Neural progenitor cell (in vitro differentiated cells): ENCODE results near the gene ATOSB. TPM values are rescaled to one million over a fixed set of nuclear protein-coding genes. Genes with fewer than 3 reads are reported as not detected.

Source experiments
- DNase-seq: peaks from one replicate; pipeline ENCODE4 v3.0.0-alpha.2; 2016; ENCODE audit warnings: low spot score
- H2AFZ ChIP-seq: fragments of 200-600 bp; sonication (generic); replicated peaks from 2 replicates; pipeline ENCODE4 v1.6.1; 2016; ENCODE audit warnings: antibody characterized with exemption
- H3F3A ChIP-seq: fragments of 200-600 bp; sonication (generic); 2 replicates; pipeline ENCODE4 v1.6.1; 2016; ENCODE audit warnings: antibody characterized with exemption, low read depth
- H3K27ac ChIP-seq: fragments of 200-600 bp; sonication (generic); 2 replicates; pipeline ENCODE4 v1.5.1; 2016; ENCODE audit warnings: mild to moderate bottlenecking
- H3K27me3 ChIP-seq: fragments of 200-600 bp; sonication (generic); 2 replicates; pipeline ENCODE4 v1.6.1; 2016; ENCODE audit warnings: mild to moderate bottlenecking, moderate library complexity
- H3K36me3 ChIP-seq: fragments of 200-600 bp; sonication (generic); 2 replicates; pipeline ENCODE4 v1.5.1; 2016
- H3K4me1 ChIP-seq: fragments of 200-600 bp; sonication (generic); 2 replicates; pipeline ENCODE4 v1.6.1; 2016; ENCODE audit warnings: mixed run types
- H3K4me2 ChIP-seq: fragments of 200-600 bp; sonication (generic); 2 replicates; pipeline ENCODE4 v1.6.1; 2016
- H3K4me3 ChIP-seq: fragments of 200-600 bp; sonication (generic); 2 replicates; pipeline ENCODE4 v1.5.1; 2016
- H3K79me2 ChIP-seq: fragments of 200-600 bp; sonication (generic); 2 replicates; pipeline ENCODE4 v1.6.1; 2016; ENCODE audit warnings: low read depth
- H3K9ac ChIP-seq: fragments of 200-600 bp; sonication (generic); 2 replicates; pipeline ENCODE4 v1.6.1; 2016
- H3K9me3 ChIP-seq: fragments of 200-600 bp; sonication (generic); 2 replicates; pipeline ENCODE4 v1.5.1; 2016; ENCODE audit warnings: low read depth
- H4K20me1 ChIP-seq: fragments of 200-600 bp; sonication (generic); 2 replicates; pipeline ENCODE4 v1.6.1; 2016; ENCODE audit warnings: low read depth
- H3K27ac Mint-ChIP-seq: 3 replicates; pipeline ENCODE4 v1.8.0; 2021; ENCODE audit warnings: mixed read lengths
- H3K27me3 Mint-ChIP-seq: 2 replicates; pipeline ENCODE4 v1.8.0; 2022; ENCODE audit warnings: low read depth, mild to moderate bottlenecking, inconsistent platforms, moderate library complexity, mixed read lengths; ENCODE audit not compliant: insufficient read depth
- H3K36me3 Mint-ChIP-seq: 3 replicates; pipeline ENCODE4 v1.8.0; 2021; ENCODE audit warnings: mixed read lengths
- H3K4me1 Mint-ChIP-seq: 3 replicates; pipeline ENCODE4 v1.8.0; 2021; ENCODE audit warnings: mixed read lengths
- H3K4me3 Mint-ChIP-seq: 3 replicates; pipeline ENCODE4 v1.8.0; 2021; ENCODE audit warnings: mild to moderate bottlenecking, moderate library complexity, mixed read lengths
- H3K9me3 Mint-ChIP-seq: 3 replicates; pipeline ENCODE4 v1.8.0; 2020; ENCODE audit warnings: mixed read lengths
- CTCF ChIP-seq: fragments of 200-600 bp; sonication (generic); IDR thresholded peaks from 2 replicates; pipeline ENCODE4 v1.5.1; 2017; ENCODE audit warnings: antibody characterized with exemption, mild to moderate bottlenecking
- EZH2 ChIP-seq: fragments of 200-600 bp; sonication (generic); IDR thresholded peaks from 2 replicates; pipeline ENCODE4 v1.6.1; 2017; ENCODE audit warnings: antibody characterized with exemption, mild to moderate bottlenecking, moderate library complexity
- EZH2phosphoT487 ChIP-seq: fragments of 200-600 bp; sonication (generic); IDR thresholded peaks from 2 replicates; pipeline ENCODE4 v1.6.1; 2017; ENCODE audit warnings: antibody characterized with exemption
- total RNA-seq: library from RNA; depleted of rRNA; stranded (reverse); fragments of >200 nt; gene quantifications from 2 replicates; pipeline ENCODE4 v1.2.3, GENCODE V29; 2015; ENCODE audit warnings: low replicate concordance

ATOSB gene
- total RNA-seq, 1 donor from 2014 or later: 8.5 TPM

DNA sequence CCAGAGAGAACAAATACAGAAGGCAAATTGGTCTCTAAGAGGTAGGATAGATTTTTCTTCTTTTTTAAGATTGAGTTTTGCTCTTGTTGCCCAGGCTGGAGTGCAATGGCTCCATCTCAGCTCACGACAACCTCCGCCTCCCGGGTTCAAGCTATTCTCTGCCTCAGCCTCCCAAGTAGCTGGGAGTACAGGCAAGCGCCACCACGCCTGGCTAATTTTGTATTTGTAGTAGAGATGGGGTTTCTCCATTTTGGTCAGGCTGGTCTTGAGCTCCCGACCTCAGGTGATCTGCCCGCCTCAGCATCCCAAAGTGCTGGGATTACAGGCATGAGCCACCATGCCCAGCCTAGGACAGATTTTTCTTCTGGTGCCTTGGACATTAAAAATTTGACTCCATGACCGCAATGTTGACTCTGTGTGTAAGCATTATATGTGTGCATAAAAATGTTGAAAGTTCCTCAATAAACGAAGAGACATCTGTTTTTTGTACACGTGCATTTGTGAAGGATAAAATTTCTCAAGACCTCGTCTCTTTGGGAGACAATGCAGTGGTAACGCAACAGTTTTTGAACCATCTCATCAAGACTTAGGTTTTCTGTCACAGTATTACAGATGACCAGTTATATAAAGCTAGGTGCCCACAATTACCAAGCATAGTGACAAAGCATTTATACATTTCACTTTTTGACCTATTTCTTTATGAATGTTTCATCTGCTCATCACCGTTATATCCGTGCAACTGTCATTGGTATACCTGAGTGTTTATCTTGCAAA is 60.6 kb downstream of the ATOSB start:
- Histone ChIP-seq H3K27me3 (no peaks in the 10 kb centered on the region), H4K20me1 (peaks cover 4% of the 10 kb centered on the region), H3F3A (peaks cover 49% of the 10 kb centered on the region), H3K9ac (no peak overlapping the region), H3K36me3 (peaks cover 19% of the 10 kb centered on the region), H3K79me2 (no peaks in the 10 kb centered on the region), H3K4me1 (no peaks in the 10 kb centered on the region), H3K9me3 (no peaks in the 10 kb centered on the region), H3K4me2 (no peak overlapping the region), H3K4me3 (no peak overlapping the region), H3K27ac (no peak overlapping the region), H2AFZ (no peak overlapping the region)
- peaks cover 3% of the 10 kb centered on the region for H3K9me3 Mint-ChIP-seq
- no peaks in the 10 kb centered on the region for H3K4me1 Mint-ChIP-seq
- H3K27ac Mint-ChIP-seq: no peak overlapping the region
- no peaks in the 10 kb centered on the region for H3K27me3 Mint-ChIP-seq
- no peak for TF ChIP-seq EZH2phosphoT487
- TF ChIP-seq EZH2: no peak
- no peak for TF ChIP-seq CTCF
- no peak for DNase-seq
- no peak overlapping the region for H3K4me3 Mint-ChIP-seq
- H3K36me3 Mint-ChIP-seq: peaks cover 75% of the 10 kb centered on the region

DNA sequence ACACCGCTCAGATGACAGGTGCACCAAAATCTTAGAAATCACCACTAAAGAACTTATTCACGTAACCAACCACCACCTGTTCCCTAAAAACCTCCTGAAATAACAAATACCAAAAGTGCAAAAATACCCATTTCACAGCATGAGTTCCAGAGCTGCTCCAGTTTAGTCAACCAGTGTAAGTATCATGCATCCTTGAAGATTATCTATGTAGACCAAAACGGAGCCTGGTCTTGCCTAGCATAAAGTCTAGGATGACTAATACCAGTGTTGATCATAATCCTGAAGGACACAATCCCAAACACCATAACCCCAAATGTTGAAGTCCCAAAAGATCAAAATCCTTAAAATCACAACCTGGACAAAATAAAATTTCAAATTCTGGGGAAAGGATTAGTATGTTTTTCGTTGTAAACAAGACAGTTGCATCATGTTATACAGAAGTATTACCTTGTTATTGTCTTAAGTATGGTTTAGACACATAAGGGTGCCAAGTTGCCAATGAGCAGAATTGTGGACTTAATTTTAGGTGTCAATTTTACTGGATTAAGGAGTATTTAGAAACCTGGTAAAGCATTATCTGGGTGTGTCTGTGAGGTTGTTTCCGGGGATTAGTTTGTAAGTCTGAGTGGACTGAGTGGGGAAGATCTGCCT is 61.4 kb downstream of the ATOSB start:
- Mint-ChIP-seq H3K27me3 (no peaks in the 10 kb centered on the region), H3K4me1 (no peaks in the 10 kb centered on the region), H3K27ac (no peak overlapping the region), H3K36me3 (peaks cover 73% of the 10 kb centered on the region), H3K4me3 (no peak overlapping the region), H3K9me3 (peaks cover 3% of the 10 kb centered on the region)
- H3K4me3 ChIP-seq: no peak overlapping the region
- H3K27me3 ChIP-seq: no peaks in the 10 kb centered on the region
- peaks cover 19% of the 10 kb centered on the region for H3K36me3 ChIP-seq
- H3F3A ChIP-seq: peaks cover 49% of the 10 kb centered on the region
- no peaks in the 10 kb centered on the region for H3K4me1 ChIP-seq
- no peak overlapping the region for H3K9ac ChIP-seq
- H2AFZ ChIP-seq: no peak overlapping the region
- H3K4me2 ChIP-seq: no peak overlapping the region
- no peak overlapping the region for H3K27ac ChIP-seq
- TF ChIP-seq EZH2 (no peak), EZH2phosphoT487 (no peak), CTCF (no peak)
- peaks cover 4% of the 10 kb centered on the region for H4K20me1 ChIP-seq
- H3K79me2 ChIP-seq: no peaks in the 10 kb centered on the region
- no peaks in the 10 kb centered on the region for H3K9me3 ChIP-seq
- DNase-seq: no peak

Other genes with a start within 250 kb of the ATOSB start
- gene PHF24, start 157.6 kb downstream of the ATOSB start, total RNA-seq: 0.71 and 1.8 TPM in 2 replicates
- gene DNAJB5, start 126.1 kb downstream of the ATOSB start, total RNA-seq: 17.4 and 26.9 TPM in 2 replicates
- gene VCP, start 43.2 kb downstream of the ATOSB start, total RNA-seq: 238 and 309 TPM in 2 replicates
- 89.4 and 97.1 TPM in 2 replicates for gene FANCG, start 35.9 kb downstream of the ATOSB start, total RNA-seq
- gene PIGO, start 19.3 kb downstream of the ATOSB start, total RNA-seq: 12.3 and 21.6 TPM in 2 replicates
- 114 and 130 TPM in 2 replicates for gene STOML2, start 12.7 kb downstream of the ATOSB start, total RNA-seq
- 40.7 and 44.4 TPM in 2 replicates for gene UNC13B, start 46.1 kb upstream of the ATOSB start, total RNA-seq